GM12878 (cell line): ENCODE results near the gene NTM. TPM values are rescaled to one million over a fixed set of nuclear protein-coding genes. Genes with fewer than 3 reads are reported as not detected.

Source experiments
- ATAC-seq: fragments of 200-7000 bp; cut with Tn5 transposase; 3 replicates; pipeline ENCODE4 v1.9.1; 2020; ENCODE audit warnings: mild to moderate bottlenecking, moderate library complexity
- BruUV-seq: library from RNA; stranded (reverse); fragments of 400-500 nt; replicated peaks from 2 replicates; lab custom pipeline; 2021; lab: Mats Ljungman, UMichigan
- CTCF ChIA-PET: fragments of 300-600 bp; sonication (Branson Sonifier 250); formaldehyde crosslinking; extraction: SDS; loops from one replicate; lab custom pipeline; 2021; ENCODE audit warnings: inconsistent platforms; lab: Yijun Ruan, JAX
- POLR2A ChIA-PET: fragments of 350-600 bp; formaldehyde crosslinking; extraction: SDS; loops from one replicate; lab custom pipeline; 2021; ENCODE audit warnings: inconsistent platforms; lab: Charles Lee
- RAD21 ChIA-PET: fragments of 300-600 bp; sonication (Branson Sonifier 250); formaldehyde crosslinking; loops from one replicate; lab custom pipeline; 2023; ENCODE audit warnings: antibody characterized with exemption; ENCODE audit not compliant: unreplicated experiment; lab: Charles Lee
- SMC1A ChIA-PET: fragments of 300-600 bp; sonication (Branson Sonifier 250); formaldehyde crosslinking; loops from one replicate; lab custom pipeline; 2023; ENCODE audit not compliant: unreplicated experiment, uncharacterized antibody; lab: Charles Lee
- DNase-seq: peaks from one replicate; pipeline ENCODE4 v3.0.0-alpha.2; 2011; ENCODE audit warnings: low read depth, low spot score
- FAIRE-seq: peaks from 3 replicates; lab custom pipeline; 2011; peaks lifted over from hg19 to GRCh38; lab: Jason Lieb, UNC
- H2AFZ ChIP-seq: 2 replicates; pipeline ENCODE4 v1.6.0; 2011; ENCODE audit warnings: low read depth, low read length, control low read depth; ENCODE audit not compliant: control insufficient read depth
- H3K27ac ChIP-seq: 2 replicates; pipeline ENCODE4 v1.5.1; 2011; ENCODE audit warnings: control low read depth; ENCODE audit not compliant: control insufficient read depth, insufficient read depth
- H3K27me3 ChIP-seq, 2 experiments: replicated peaks in 1 of 2; 2 replicates each; pipeline versions ENCODE4 v1.6.0 to v1.6.1; 2011; ENCODE audit warnings: low read length in 1 of 2; ENCODE audit not compliant: control insufficient read depth in 2 of 2, insufficient read depth in 2 of 2
- H3K36me3 ChIP-seq, 2 experiments: 2 replicates each; pipeline ENCODE4 v1.5.1; 2011; ENCODE audit warnings: low read length in 1 of 2; ENCODE audit not compliant: control insufficient read depth in 2 of 2, insufficient read depth in 2 of 2
- H3K4me1 ChIP-seq: 2 replicates; pipeline ENCODE4 v1.6.1; 2011; ENCODE audit warnings: mild to moderate bottlenecking, low read length, moderate library complexity, mixed read lengths; ENCODE audit not compliant: control insufficient read depth, insufficient read depth
- H3K4me2 ChIP-seq: 2 replicates; pipeline ENCODE4 v1.6.0; 2011; ENCODE audit warnings: control low read depth; ENCODE audit not compliant: control insufficient read depth, insufficient read depth
- H3K4me3 ChIP-seq: fragments of 200-600 bp; sonication (generic); 2 replicates; pipeline ENCODE4 v1.5.1; 2016
- H3K79me2 ChIP-seq: 2 replicates; pipeline ENCODE4 v1.6.0; 2011; ENCODE audit warnings: low read length; ENCODE audit not compliant: control insufficient read depth, insufficient read depth
- H3K9ac ChIP-seq: 2 replicates; pipeline ENCODE4 v1.8.0; 2011; ENCODE audit warnings: low read length, control low read depth, mixed read lengths; ENCODE audit not compliant: control insufficient read depth, insufficient read depth
- H3K9me3 ChIP-seq: replicated peaks from 3 replicates; pipeline ENCODE4 v1.5.1; 2011; ENCODE audit warnings: mild to moderate bottlenecking, low read length; ENCODE audit not compliant: control insufficient read depth, insufficient read depth
- H4K20me1 ChIP-seq: 2 replicates; pipeline ENCODE4 v1.6.0; 2011; ENCODE audit not compliant: control insufficient read depth, insufficient read depth
- BCL11A ChIP-seq: IDR thresholded peaks from 2 replicates; pipeline ENCODE4 v1.6.1; 2011; ENCODE audit warnings: low read depth, low read length
- BMI1 ChIP-seq: fragments of 450-650 bp; IDR thresholded peaks from 2 replicates; pipeline ENCODE4 v1.6.1; 2016; ENCODE audit warnings: mild to moderate bottlenecking, moderate library complexity, borderline replicate concordance
- CBX5 ChIP-seq: sonication (generic); IDR thresholded peaks from 2 replicates; pipeline ENCODE4 v1.6.1; 2016; ENCODE audit warnings: low read depth, moderate library complexity, mild to moderate bottlenecking, inconsistent platforms
- EP300 ChIP-seq, 2 experiments: fragments of 150-350 bp in 1 of 2; IDR thresholded peaks; 2 replicates each; pipeline ENCODE4 v1.6.1; 2011 to 2012; ENCODE audit warnings: low read depth in 2 of 2, low read length in 2 of 2, borderline replicate concordance in 1 of 2, improper control_type of control experiment in 1 of 2, inconsistent platforms in 1 of 2; ENCODE audit not compliant: control insufficient read depth in 1 of 2
- GABPA ChIP-seq: IDR thresholded peaks from 2 replicates; pipeline ENCODE4 v1.6.1; 2014; ENCODE audit warnings: antibody characterized with exemption, low read depth, mild to moderate bottlenecking, inconsistent platforms
- GATAD2B ChIP-seq: fragments of 450-650 bp; conservative IDR thresholded peaks from 2 replicates; pipeline ENCODE4 v1.6.1; 2017; ENCODE audit warnings: low read depth, mild to moderate bottlenecking, moderate library complexity
- HDAC2 ChIP-seq: fragments of 200-600 bp; sonication (generic); IDR thresholded peaks from 2 replicates; pipeline ENCODE4 v1.6.1; 2017
- IRF4 ChIP-seq: IDR thresholded peaks from 2 replicates; pipeline ENCODE4 v1.6.1; 2011; ENCODE audit warnings: low read depth, low read length
- JUNB ChIP-seq: IDR thresholded peaks from 2 replicates; pipeline ENCODE4 v1.6.1; 2016; ENCODE audit warnings: antibody characterized with exemption, mild to moderate bottlenecking
- KLF5 ChIP-seq: fragments of 450-650 bp; IDR thresholded peaks from 2 replicates; pipeline ENCODE4 v1.6.1; 2014; ENCODE audit warnings: mild to moderate bottlenecking; ENCODE audit not compliant: partially characterized antibody
- MAX ChIP-seq: IDR thresholded peaks from 2 replicates; pipeline ENCODE4 v1.6.1; 2012; ENCODE audit warnings: low read depth, low read length, improper control_type of control experiment
- NFXL1 ChIP-seq: fragments of 450-650 bp; IDR thresholded peaks from 2 replicates; pipeline ENCODE4 v1.6.1; 2017; ENCODE audit warnings: antibody characterized with exemption, mild to moderate bottlenecking, borderline replicate concordance
- PRDM15 ChIP-seq: fragments of 450-650 bp; formaldehyde crosslinking; IDR thresholded peaks from 2 replicates; pipeline ENCODE4 v1.4.0; 2020; ENCODE audit warnings: mild to moderate bottlenecking, moderate library complexity
- SIX5 ChIP-seq: IDR thresholded peaks from 2 replicates; pipeline ENCODE4 v1.6.1; 2011; ENCODE audit warnings: mild to moderate bottlenecking, low read depth, low read length, moderate library complexity; ENCODE audit not compliant: severe bottlenecking
- SREBF1 ChIP-seq: IDR thresholded peaks from 2 replicates; pipeline ENCODE4 v1.6.1; 2012; ENCODE audit warnings: mild to moderate bottlenecking, low read length
- TBL1XR1 ChIP-seq: IDR thresholded peaks from 2 replicates; pipeline ENCODE4 v1.6.1; 2012; ENCODE audit warnings: low read depth, low read length, improper control_type of control experiment
- ZBTB11 ChIP-seq: fragments of 450-650 bp; formaldehyde crosslinking; IDR thresholded peaks from 2 replicates; pipeline ENCODE4 v1.5.0; 2022; ENCODE audit warnings: mild to moderate bottlenecking, missing genetic modification characterization
- ZNF24 ChIP-seq: fragments of 450-650 bp; IDR thresholded peaks from 2 replicates; pipeline ENCODE4 v1.6.1; 2017; ENCODE audit warnings: antibody characterized with exemption, mild to moderate bottlenecking
- WGBS: methylation state at CpG from one replicate; pipeline ENCODE4 v1.1.6; 2016; ENCODE audit warnings: low lambda C conversion rate; ENCODE audit not compliant: insufficient replicate concordance, insufficient coverage; ENCODE audit errors: missing lambda C conversion rate; 5-methylcytosine and 5-hydroxymethylcytosine counted together
- in situ Hi-C: fragments of 300-500 bp; cut with MboI; formaldehyde crosslinking; loops from 9 replicates; pipeline ENCODE4 v1.14.3; 2018; ENCODE audit warnings: mixed read lengths
- intact Hi-C: fragments of 100-400 bp; cut with micrococcal nuclease; formaldehyde crosslinking; loops from one replicate; pipeline ENCODE4 v1.14.2; 2022; ENCODE audit not compliant: unreplicated experiment
- polyA plus RNA-seq, 11 experiments: library from polyadenylated mRNA; depleted of rRNA in 4 of 11; unstranded in 6 of 11; stranded (reverse) in 5 of 11; fragments of >200 nt; fragmentation: Nextera tagmentation in 4 of 11; fragmentation: Illumina TruSeq in 1 of 11; extraction: Ambion mirVana in 4 of 11; extraction: Trizol in 1 of 11; gene quantifications; 1 replicate in 1 of 11; 2 replicates in 10 of 11; pipeline versions ENCODE4 v1.2.1 to v1.2.3, GENCODE V29; 2011 to 2016; ENCODE audit warnings: inconsistent platforms in 2 of 11, missing spikeins in 2 of 11, low read depth in 1 of 11
- total RNA-seq, 4 experiments: library from RNA; depleted of rRNA in 3 of 4; stranded (reverse); fragments of >200 nt in 3 of 4; fragmentation: Illumina TruSeq in 1 of 4; extraction: Trizol in 1 of 4; gene quantifications; 2 replicates each; pipeline versions ENCODE4 v1.2.1 to v1.2.3, GENCODE V29; 2013 to 2021

Gene NTM
- total and polyA plus RNA-seq, 10 of the 15 experiments (the other 5 are each of a cell fraction or from before 2014, with no cell fraction given), result not detected

GRCh38 chr11:132234878-132235277, 864.5 kb downstream of the NTM start:
- ChIA-PET POLR2A (no interaction called here), RAD21 (no interaction called here), CTCF (no interaction called here), SMC1A (no interaction called here)
- no peak for DNase-seq
- Histone ChIP-seq H4K20me1 (no peaks in the 10 kb centered on the region), H3K4me1 (no peaks in the 10 kb centered on the region), H3K27ac (no peak overlapping the region), H3K36me3 (no peaks in the 10 kb centered on the region), H3K27me3 (peaks cover 0 to 6% of the 10 kb centered on the region in 2 experiments; a peak in 2 of 4 replicates), H3K4me3 (no peak overlapping the region), H3K79me2 (no peaks in the 10 kb centered on the region), H3K9ac (no peak overlapping the region), H3K4me2 (no peak overlapping the region), H3K9me3 (no peaks in the 10 kb centered on the region), H2AFZ (no peak overlapping the region)
- 18% methylated on average over 4 of the region's 4 CpGs for WGBS
- no peak for ATAC-seq
- intact Hi-C loops, result no loop called here
- BruUV-seq, result no TSS peak
- in situ Hi-C loops, result no loop called here
- FAIRE-seq, result no peak
- TF ChIP-seq CBX5 (no peak), SREBF1 (no peak), ZBTB11 (CRISPR knock-in tag) (no peak), EP300 (IDR thresholded peaks at IDR 0.05; ENCODE audit: borderline replicate concordance in 1 of 2, control insufficient read depth in 1 of 2, low read depth in 2 of 2, low read length in 2 of 2) (no peak), ZNF24 (no peak), NFXL1 (no peak), TBL1XR1 (no peak), JUNB (no peak), KLF5 (no peak), HDAC2 (no peak), PRDM15 (CRISPR knock-in tag) (no peak), MAX (no peak), GATAD2B (no peak), IRF4 (no peak), BCL11A (no peak), GABPA (no peak), SIX5 (no peak), BMI1 (no peak)
